H9 (cell line): ENCODE data around the gene PRUNE2. TPM values are rescaled to one million over a fixed set of nuclear protein-coding genes. Genes with fewer than 3 reads are reported as not detected.

ENCODE experiments used
- DNase-seq: peaks from one replicate; pipeline ENCODE4 v3.0.0-alpha.2; 2017
- H2AFZ ChIP-seq: one replicate; pipeline ENCODE4 v1.6.1; 2013; ENCODE audit warnings: mild to moderate bottlenecking, low read length, control low read depth, moderate library complexity
- H2AK5ac ChIP-seq: 2 replicates; pipeline ENCODE4 v1.6.1; 2013; ENCODE audit warnings: low read length, control low read depth, mixed read lengths; ENCODE audit not compliant: insufficient read length
- H2BK120ac ChIP-seq: one replicate; pipeline ENCODE4 v1.6.1; 2013; ENCODE audit warnings: low read depth, mild to moderate bottlenecking, low read length, control low read depth, inconsistent platforms; ENCODE audit not compliant: poor library complexity, severe bottlenecking
- H2BK12ac ChIP-seq: 2 replicates; pipeline ENCODE4 v1.6.1; 2013; ENCODE audit warnings: low read length, control low read depth, mixed read lengths, low read depth; ENCODE audit not compliant: insufficient read length
- H2BK15ac ChIP-seq: 2 replicates; pipeline ENCODE4 v1.6.1; 2013; ENCODE audit warnings: low read depth, low read length, control low read depth
- H2BK20ac ChIP-seq: one replicate; pipeline ENCODE4 v1.6.1; 2013; ENCODE audit warnings: low read depth, mild to moderate bottlenecking, low read length, control low read depth, inconsistent platforms; ENCODE audit not compliant: poor library complexity, severe bottlenecking
- H2BK5ac ChIP-seq: 2 replicates; pipeline ENCODE4 v1.6.1; 2013; ENCODE audit warnings: low read length, control low read depth, mixed read lengths; ENCODE audit not compliant: insufficient read length
- H3K14ac ChIP-seq: 2 replicates; pipeline ENCODE4 v1.6.1; 2013; ENCODE audit warnings: low read length, control low read depth; ENCODE audit not compliant: insufficient read depth
- H3K18ac ChIP-seq: 2 replicates; pipeline ENCODE4 v1.6.1; 2013; ENCODE audit warnings: low read depth, mild to moderate bottlenecking, mixed read lengths, low read length, control low read depth; ENCODE audit not compliant: insufficient read length
- H3K23ac ChIP-seq: 2 replicates; pipeline ENCODE4 v1.6.1; 2013; ENCODE audit warnings: low read length, control low read depth, mixed read lengths, low read depth; ENCODE audit not compliant: insufficient read length
- H3K23me2 ChIP-seq: 2 replicates; pipeline ENCODE4 v1.6.1; 2013; ENCODE audit warnings: low read depth, mild to moderate bottlenecking, mixed read lengths, low read length, control low read depth; ENCODE audit not compliant: insufficient read length, poor library complexity, severe bottlenecking
- H3K27ac ChIP-seq: 2 replicates; pipeline ENCODE4 v1.5.1; 2013; ENCODE audit warnings: low read length, control low read depth, mixed read lengths, low read depth; ENCODE audit not compliant: insufficient read length
- H3K27me3 ChIP-seq: 2 replicates; pipeline ENCODE4 v1.6.1; 2013; ENCODE audit warnings: low read length, control low read depth, inconsistent platforms; ENCODE audit not compliant: insufficient read depth
- H3K4ac ChIP-seq: 2 replicates; pipeline ENCODE4 v1.6.1; 2013; ENCODE audit warnings: low read depth, mild to moderate bottlenecking, control low read depth, inconsistent platforms, low read length, moderate library complexity
- H3K4me1 ChIP-seq: 2 replicates; pipeline ENCODE4 v1.6.1; 2013; ENCODE audit warnings: low read length, control low read depth, inconsistent platforms; ENCODE audit not compliant: insufficient read depth
- H3K4me2 ChIP-seq: 2 replicates; pipeline ENCODE4 v1.6.1; 2013; ENCODE audit warnings: low read length, control low read depth, mixed read lengths; ENCODE audit not compliant: insufficient read length, insufficient read depth
- H3K56ac ChIP-seq: 2 replicates; pipeline ENCODE4 v1.6.1; 2013; ENCODE audit warnings: low read depth, mild to moderate bottlenecking, mixed read lengths, low read length, control low read depth; ENCODE audit not compliant: insufficient read length
- H3K79me1 ChIP-seq: 2 replicates; pipeline ENCODE4 v1.6.1; 2013; ENCODE audit warnings: low read depth, mild to moderate bottlenecking, moderate library complexity, low read length, control low read depth, inconsistent platforms; ENCODE audit not compliant: insufficient read depth, poor library complexity, severe bottlenecking
- H3K79me2 ChIP-seq: 2 replicates; pipeline ENCODE4 v1.6.1; 2013; ENCODE audit warnings: low read length, control low read depth, inconsistent platforms; ENCODE audit not compliant: insufficient read depth
- H3K9ac ChIP-seq: 2 replicates; pipeline ENCODE4 v1.6.1; 2013; ENCODE audit warnings: low read length, control low read depth, mixed read lengths; ENCODE audit not compliant: insufficient read length; ENCODE audit errors: extremely low read depth
- H3K9me3 ChIP-seq: one replicate; pipeline ENCODE4 v1.6.1; 2013; ENCODE audit warnings: low read depth, low read length, inconsistent platforms; ENCODE audit not compliant: control insufficient read depth
- H3T11ph ChIP-seq: one replicate; pipeline ENCODE4 v1.6.1; 2013; ENCODE audit warnings: mild to moderate bottlenecking, low read length, control low read depth, inconsistent platforms
- H4K20me1 ChIP-seq: one replicate; pipeline ENCODE4 v1.6.1; 2013; ENCODE audit not compliant: control insufficient read depth, insufficient read length, insufficient read depth
- H4K5ac ChIP-seq: 2 replicates; pipeline ENCODE4 v1.6.1; 2013; ENCODE audit warnings: low read depth, mild to moderate bottlenecking, mixed read lengths, low read length, control low read depth; ENCODE audit not compliant: insufficient read length
- H4K8ac ChIP-seq: replicated peaks from 2 replicates; pipeline ENCODE4 v1.6.1; 2013; ENCODE audit warnings: low read length, control low read depth, mixed read lengths, low read depth; ENCODE audit not compliant: insufficient read length
- H4K91ac ChIP-seq: 2 replicates; pipeline ENCODE4 v1.6.1; 2013; ENCODE audit warnings: low read depth, mild to moderate bottlenecking, moderate library complexity, mixed read lengths, low read length, control low read depth; ENCODE audit not compliant: insufficient read length
- H3K27ac Mint-ChIP-seq, 3 experiments: 2 replicates in 2 of 3; 3 replicates in 1 of 3; pipeline ENCODE4 v1.8.0; 2020 to 2021; ENCODE audit warnings: mixed read lengths in 3 of 3, mild to moderate bottlenecking in 1 of 3, moderate library complexity in 1 of 3
- H3K27me3 Mint-ChIP-seq: 2 replicates; pipeline ENCODE4 v1.8.0; 2021; ENCODE audit warnings: low read depth, mild to moderate bottlenecking, moderate library complexity, mixed read lengths
- H3K36me3 Mint-ChIP-seq, 3 experiments: 2 replicates in 2 of 3; 3 replicates in 1 of 3; pipeline ENCODE4 v1.8.0; 2020 to 2021; ENCODE audit warnings: low read depth in 3 of 3, mixed read lengths in 3 of 3; ENCODE audit not compliant: insufficient read depth in 1 of 3
- H3K4me1 Mint-ChIP-seq, 2 experiments: 2 replicates each; pipeline ENCODE4 v1.8.0; 2020; ENCODE audit warnings: mixed read lengths in 2 of 2
- H3K4me3 Mint-ChIP-seq, 2 experiments: 2 replicates in 1 of 2; 3 replicates in 1 of 2; pipeline ENCODE4 v1.8.0; 2020 to 2021; ENCODE audit warnings: mild to moderate bottlenecking in 2 of 2, mixed read lengths in 2 of 2, moderate library complexity in 1 of 2
- H3K9me3 Mint-ChIP-seq, 2 experiments: 2 replicates in 1 of 2; 3 replicates in 1 of 2; pipeline ENCODE4 v1.8.0; 2020; ENCODE audit warnings: mild to moderate bottlenecking in 2 of 2, mixed read lengths in 2 of 2, moderate library complexity in 1 of 2
- WGBS: extraction: QIAGEN DNeasy Blood & Tissue Kit; methylation state at CpG from one replicate; pipeline ENCODE4 v1.1.7; 2013; ENCODE audit warnings: missing lambda C conversion rate, low lambda C conversion rate, mixed read lengths; ENCODE audit not compliant: insufficient read length; ENCODE audit errors: extremely low coverage; 5-methylcytosine and 5-hydroxymethylcytosine counted together
- total RNA-seq: library from RNA; stranded (reverse); gene quantifications from 2 replicates; pipeline ENCODE4 v1.2.1, GENCODE V29; 2021
- TF ChIP-seq, protein P1 (sequence below): fragments of 200-600 bp; sonication (generic); conservative IDR thresholded peaks from 3 replicates; pipeline ENCODE4 v1.8.0; 2021; ENCODE audit warnings: antibody characterized with exemption, mild to moderate bottlenecking

Gene PRUNE2
- total RNA-seq, 1 experiment from 2014 or later = 12.1 TPM

DNA sequence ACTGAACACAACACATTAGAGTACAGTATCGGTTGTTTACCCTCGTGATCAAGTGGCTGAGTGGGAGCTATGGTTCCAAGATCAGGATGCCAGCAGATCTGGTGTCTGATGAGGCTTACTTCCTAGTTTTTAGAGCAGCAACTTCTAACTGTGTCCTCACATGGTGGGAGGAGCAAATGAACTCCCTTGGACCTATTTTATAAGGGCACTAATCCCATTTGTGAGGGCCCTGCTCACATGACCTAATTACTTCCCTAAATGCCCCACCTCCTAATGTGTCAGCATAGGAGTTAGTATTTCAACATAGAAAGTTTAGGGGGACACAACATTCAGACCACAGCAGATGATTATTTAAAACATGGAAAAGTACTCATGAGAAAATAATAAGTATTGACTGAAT is 335.1 kb downstream of the PRUNE2 start:
- H3K27me3 ChIP-seq = no peaks in the 10 kb centered on the region
- no peak overlapping the region for H3T11ph ChIP-seq
- peaks cover 0 to 11% (median 0%) of the 10 kb centered on the region in 3 experiments; a peak in 2 of 7 replicates for H3K36me3 Mint-ChIP-seq
- no peak overlapping the region for H3K4me3 Mint-ChIP-seq
- no peak overlapping the region for H2BK15ac ChIP-seq
- H2BK12ac ChIP-seq = no peak overlapping the region
- H4K8ac ChIP-seq = no peak overlapping the region
- no peak overlapping the region for H3K14ac ChIP-seq
- no peak overlapping the region for H2AFZ ChIP-seq
- H3K79me2 ChIP-seq = no peaks in the 10 kb centered on the region
- no peak overlapping the region for H3K23ac ChIP-seq
- no peak overlapping the region for H3K56ac ChIP-seq
- no peak overlapping the region for H3K27ac Mint-ChIP-seq
- H3K23me2 ChIP-seq = no peaks in the 10 kb centered on the region
- H4K91ac ChIP-seq = no peak overlapping the region
- no peak overlapping the region for H2BK20ac ChIP-seq
- TF ChIP-seq, protein P1, sequence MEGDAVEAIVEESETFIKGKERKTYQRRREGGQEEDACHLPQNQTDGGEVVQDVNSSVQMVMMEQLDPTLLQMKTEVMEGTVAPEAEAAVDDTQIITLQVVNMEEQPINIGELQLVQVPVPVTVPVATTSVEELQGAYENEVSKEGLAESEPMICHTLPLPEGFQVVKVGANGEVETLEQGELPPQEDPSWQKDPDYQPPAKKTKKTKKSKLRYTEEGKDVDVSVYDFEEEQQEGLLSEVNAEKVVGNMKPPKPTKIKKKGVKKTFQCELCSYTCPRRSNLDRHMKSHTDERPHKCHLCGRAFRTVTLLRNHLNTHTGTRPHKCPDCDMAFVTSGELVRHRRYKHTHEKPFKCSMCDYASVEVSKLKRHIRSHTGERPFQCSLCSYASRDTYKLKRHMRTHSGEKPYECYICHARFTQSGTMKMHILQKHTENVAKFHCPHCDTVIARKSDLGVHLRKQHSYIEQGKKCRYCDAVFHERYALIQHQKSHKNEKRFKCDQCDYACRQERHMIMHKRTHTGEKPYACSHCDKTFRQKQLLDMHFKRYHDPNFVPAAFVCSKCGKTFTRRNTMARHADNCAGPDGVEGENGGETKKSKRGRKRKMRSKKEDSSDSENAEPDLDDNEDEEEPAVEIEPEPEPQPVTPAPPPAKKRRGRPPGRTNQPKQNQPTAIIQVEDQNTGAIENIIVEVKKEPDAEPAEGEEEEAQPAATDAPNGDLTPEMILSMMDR = no peak
- H3K4me2 ChIP-seq = no peak overlapping the region
- no peak overlapping the region for H3K18ac ChIP-seq
- H3K9ac ChIP-seq = no peak overlapping the region
- no peak for DNase-seq
- no peak overlapping the region for H3K27ac ChIP-seq
- no peak overlapping the region for H4K5ac ChIP-seq
- H4K20me1 ChIP-seq = no peaks in the 10 kb centered on the region
- no peak overlapping the region for H3K4ac ChIP-seq
- H2AK5ac ChIP-seq = no peak overlapping the region
- no peaks in the 10 kb centered on the region for H3K79me1 ChIP-seq
- WGBS = no CpG with 5 or more reads among the region's 2 CpGs
- H3K9me3 Mint-ChIP-seq = no peaks in the 10 kb centered on the region; a peak in 1 of 5 replicates
- no peak overlapping the region for H2BK5ac ChIP-seq
- H3K9me3 ChIP-seq = no peaks in the 10 kb centered on the region
- H2BK120ac ChIP-seq = no peak overlapping the region
- H3K4me1 Mint-ChIP-seq = peaks cover 8 to 14% of the 10 kb centered on the region in 2 experiments
- H3K27me3 Mint-ChIP-seq = peaks cover 1% of the 10 kb centered on the region; the same call in 1 of the 2 replicates
- H3K4me1 ChIP-seq = no peaks in the 10 kb centered on the region
